Neural progenitor cell (in vitro differentiated cells): ENCODE data around the gene SLC16A14.

Source experiments
- EZH2 ChIP-seq: fragments of 200-600 bp; sonication (generic); IDR thresholded peaks from 2 replicates; pipeline ENCODE4 v1.6.1; 2017; ENCODE audit warnings: antibody characterized with exemption, mild to moderate bottlenecking, moderate library complexity
- EZH2phosphoT487 ChIP-seq: fragments of 200-600 bp; sonication (generic); IDR thresholded peaks from 2 replicates; pipeline ENCODE4 v1.6.1; 2017; ENCODE audit warnings: antibody characterized with exemption

DNA sequence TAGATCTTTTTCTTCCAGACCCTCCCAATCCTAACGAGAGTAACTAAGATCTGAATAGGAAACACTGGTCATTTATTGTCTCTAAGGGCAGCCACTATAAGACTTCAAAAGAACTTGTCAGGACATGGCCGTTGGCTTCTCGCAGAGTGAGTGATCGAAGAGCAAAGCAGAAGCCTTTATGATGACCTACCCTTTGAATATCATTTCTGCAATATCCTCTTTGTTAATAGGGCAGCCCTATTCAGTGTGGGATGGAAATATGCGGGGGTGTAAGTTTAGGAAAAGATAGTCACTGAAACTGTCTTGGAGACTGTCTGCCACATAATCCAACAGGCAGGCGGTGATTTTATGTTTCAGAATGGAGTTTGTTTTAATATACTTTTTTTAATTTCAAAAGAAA, 75.5 kb downstream of the SLC16A14 start:
- TF ChIP-seq EZH2phosphoT487 (no peak), EZH2 (no peak)
